Astrocyte of the spinal cord (primary cell): ENCODE data around the gene FARP1.
A peak's percentile ranks its signal among the peaks of the same experiment; 100 is the strongest.

ENCODE experiments used
- DNase-seq: peaks from one replicate; pipeline ENCODE4 v3.0.0; 2011; ENCODE audit warnings: low read depth, low spot score
- H3K4me3 ChIP-seq: 2 replicates; pipeline ENCODE4 v1.5.1; 2011; ENCODE audit warnings: low read depth, mild to moderate bottlenecking, low read length, moderate library complexity
- in situ Hi-C: cut with HindIII; loops from 2 replicates; pipeline ENCODE4 v1.10.0; 2017; ENCODE audit warnings: low sequenced_read_pairs
- TF ChIP-seq, protein P1 (sequence below): IDR thresholded peaks from 2 replicates; pipeline ENCODE4 v1.5.1; 2012; ENCODE audit warnings: low read depth, mild to moderate bottlenecking, low read length, inconsistent platforms

FARP1 gene

DNA sequence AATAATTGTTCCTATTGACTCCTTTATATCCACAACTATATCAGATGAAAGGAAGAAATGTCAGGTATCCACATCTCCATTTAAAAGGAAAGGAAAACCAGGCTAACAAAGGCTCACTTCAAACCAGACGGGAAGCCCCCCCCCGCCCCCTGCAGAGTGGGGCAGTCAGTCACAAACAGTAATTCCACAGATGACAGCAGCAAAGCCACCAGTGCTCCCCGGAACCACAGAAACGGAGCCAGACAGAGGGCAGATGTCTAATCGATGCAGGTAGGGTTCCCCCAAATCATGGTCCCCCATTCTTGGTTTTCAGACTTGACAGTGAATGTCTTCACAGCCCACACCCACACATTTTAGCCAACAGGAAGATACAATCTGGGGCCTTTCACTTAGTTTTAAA is 333.2 kb downstream of the FARP1 start:
- DNase-seq: peak; percentile 50
- in situ Hi-C loops: no loop called here
- TF ChIP-seq, protein P1, sequence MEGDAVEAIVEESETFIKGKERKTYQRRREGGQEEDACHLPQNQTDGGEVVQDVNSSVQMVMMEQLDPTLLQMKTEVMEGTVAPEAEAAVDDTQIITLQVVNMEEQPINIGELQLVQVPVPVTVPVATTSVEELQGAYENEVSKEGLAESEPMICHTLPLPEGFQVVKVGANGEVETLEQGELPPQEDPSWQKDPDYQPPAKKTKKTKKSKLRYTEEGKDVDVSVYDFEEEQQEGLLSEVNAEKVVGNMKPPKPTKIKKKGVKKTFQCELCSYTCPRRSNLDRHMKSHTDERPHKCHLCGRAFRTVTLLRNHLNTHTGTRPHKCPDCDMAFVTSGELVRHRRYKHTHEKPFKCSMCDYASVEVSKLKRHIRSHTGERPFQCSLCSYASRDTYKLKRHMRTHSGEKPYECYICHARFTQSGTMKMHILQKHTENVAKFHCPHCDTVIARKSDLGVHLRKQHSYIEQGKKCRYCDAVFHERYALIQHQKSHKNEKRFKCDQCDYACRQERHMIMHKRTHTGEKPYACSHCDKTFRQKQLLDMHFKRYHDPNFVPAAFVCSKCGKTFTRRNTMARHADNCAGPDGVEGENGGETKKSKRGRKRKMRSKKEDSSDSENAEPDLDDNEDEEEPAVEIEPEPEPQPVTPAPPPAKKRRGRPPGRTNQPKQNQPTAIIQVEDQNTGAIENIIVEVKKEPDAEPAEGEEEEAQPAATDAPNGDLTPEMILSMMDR: no peak
- no peak overlapping the region for H3K4me3 ChIP-seq

DNA sequence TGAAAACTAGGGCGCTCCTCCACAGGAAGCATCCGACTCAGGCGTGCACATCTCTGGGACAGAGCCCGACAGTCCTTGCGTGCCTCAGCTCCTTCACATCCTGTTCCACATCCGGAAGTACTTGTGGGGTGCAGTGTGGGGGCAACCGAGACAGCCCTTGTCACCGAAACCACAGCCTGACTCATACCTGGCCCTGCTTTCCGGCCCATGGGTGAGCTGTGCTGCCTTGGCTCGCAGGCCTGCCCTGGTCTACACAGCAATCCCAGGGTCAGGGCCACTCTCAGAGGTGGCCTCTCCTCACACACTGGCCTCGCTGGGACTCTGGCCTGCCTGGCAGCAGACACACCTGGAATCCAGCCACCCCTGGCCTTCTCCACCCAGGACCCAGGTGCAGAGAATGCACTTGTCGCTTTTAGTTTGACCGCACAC is 333.7 kb downstream of the FARP1 start:
- peak; percentile 87 for DNase-seq
- H3K4me3 ChIP-seq: no peak overlapping the region
- TF ChIP-seq, protein P1: no peak
- in situ Hi-C loops: no loop called here

DNA sequence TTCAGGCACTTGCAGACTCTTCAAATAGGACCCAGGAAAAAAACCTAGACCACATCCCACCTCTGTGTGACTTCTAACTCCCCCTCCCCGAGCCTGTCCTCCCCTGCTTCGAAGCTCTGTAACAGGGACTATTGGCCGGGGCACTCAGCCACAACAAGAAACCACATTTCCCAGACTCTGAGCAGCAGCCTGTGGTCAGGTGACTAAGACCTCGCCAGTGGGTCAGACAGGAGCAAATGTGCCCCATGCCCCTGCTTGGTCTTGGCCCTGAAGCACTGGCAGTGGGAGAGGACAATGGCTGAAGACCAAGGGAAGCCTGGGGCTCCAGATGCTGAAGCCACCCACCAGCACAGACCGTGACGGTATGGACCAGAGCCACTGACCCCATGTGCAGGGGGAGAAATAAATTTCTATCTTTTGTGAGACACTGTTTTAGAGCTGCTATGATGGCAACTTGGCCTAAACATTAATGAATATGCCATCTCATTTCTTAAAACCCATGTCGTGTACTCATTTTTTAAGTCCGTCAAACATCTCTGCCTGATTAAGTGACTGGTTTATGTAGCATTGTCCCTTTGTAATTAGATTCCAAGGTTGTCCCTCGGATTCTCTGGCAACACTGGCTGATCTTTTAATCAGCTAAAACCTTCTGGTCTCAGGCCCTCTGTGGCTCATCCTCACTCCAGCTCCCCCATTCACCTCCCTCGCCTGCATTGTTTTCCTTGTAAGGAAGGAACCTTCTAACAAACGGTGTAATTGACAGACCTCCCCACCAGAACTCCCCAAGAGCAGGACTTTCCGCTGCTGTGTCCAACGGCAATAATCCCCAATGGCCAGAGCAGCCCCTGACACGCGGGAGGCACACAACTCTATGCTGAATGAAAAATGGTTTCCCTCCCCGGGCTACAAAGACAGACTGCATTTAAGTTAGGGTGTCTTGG is 335.6 kb downstream of the FARP1 start:
- in situ Hi-C loops: no loop called here
- TF ChIP-seq, protein P1: no peak
- peak; percentile 80 for DNase-seq
- H3K4me3 ChIP-seq: no peak overlapping the region

DNA sequence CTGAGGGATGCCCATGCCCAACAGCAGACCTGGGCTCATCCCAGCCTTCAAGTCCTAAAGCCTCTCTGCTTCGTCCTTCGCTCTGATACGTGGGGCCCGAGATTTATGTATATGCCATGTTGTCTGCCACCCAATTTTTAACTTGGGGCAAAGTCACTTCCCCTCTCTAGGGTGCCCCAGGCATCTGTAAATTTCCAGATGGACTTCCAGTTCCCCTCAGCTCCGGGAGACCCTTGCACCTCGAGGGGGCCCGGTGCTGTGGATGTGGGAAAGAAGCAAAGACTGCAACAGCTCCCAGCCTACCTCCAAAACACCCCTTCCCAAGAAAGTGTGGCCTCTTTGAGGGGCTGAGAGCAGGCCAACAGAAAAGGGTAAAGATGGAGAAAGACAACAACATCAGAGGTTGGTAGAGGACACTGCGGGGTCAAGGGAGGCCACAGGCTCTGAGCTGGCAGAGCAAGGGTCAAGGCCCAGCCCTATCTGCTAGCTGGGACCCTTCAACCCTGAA is 336.7 kb downstream of the FARP1 start:
- in situ Hi-C loops: no loop called here
- TF ChIP-seq, protein P1: no peak
- no peak overlapping the region for H3K4me3 ChIP-seq
- no peak for DNase-seq

DNA sequence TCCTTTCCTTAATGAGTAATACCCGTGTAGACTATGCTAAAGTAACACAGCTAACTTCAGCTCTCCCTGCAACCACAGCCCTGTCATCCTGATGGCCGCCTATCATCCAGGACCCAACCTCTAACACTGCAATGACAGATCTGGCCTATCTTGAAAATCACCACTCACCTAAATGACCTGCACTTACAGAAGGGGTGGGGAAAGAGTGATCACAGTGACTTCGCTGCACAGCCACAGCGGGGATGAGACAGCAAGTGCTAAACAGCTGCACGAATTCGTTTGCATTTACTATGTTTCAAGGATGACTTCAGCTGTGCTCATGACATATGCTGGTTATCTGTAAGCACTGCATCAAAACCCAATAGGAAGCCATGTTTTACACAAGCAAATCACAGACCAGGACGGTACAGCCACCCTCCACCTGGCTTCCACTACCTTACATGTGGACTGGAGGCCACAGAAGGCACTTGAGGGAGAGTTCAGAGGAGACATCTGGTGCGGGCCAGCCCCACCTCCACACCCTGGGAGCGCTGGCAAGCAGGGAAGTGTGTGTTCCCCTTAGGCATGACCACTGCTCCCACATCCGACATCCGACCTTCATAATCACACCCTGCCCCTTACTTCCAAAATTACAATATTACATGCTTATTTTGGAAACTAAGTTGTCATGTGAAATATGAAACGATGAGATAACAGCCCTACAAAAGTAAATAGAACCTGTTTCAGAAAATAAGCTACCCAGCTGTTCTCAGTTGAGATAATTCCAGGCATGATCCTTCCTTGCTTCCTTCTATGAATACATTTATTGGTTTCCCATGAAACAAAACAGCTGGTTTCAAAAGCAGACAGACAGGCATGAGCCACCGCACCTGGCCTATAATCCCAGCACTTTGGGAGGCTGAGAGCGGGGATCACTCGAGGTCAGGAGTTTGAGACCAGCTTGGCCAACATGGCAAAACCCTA is 338.3 kb downstream of the FARP1 start:
- TF ChIP-seq, protein P1: no peak

More for the DNA sequence above, 338.3 kb downstream of the FARP1 start:
- in situ Hi-C loops: no loop called here
- H3K4me3 ChIP-seq: no peak overlapping the region
- DNase-seq: no peak
